Activated CD4-positive, alpha-beta T cell treated with anti-CD3 and anti-CD28 coated beads, Interleukin-2, amount 10 ng/mL, durations not matched to agents 24 days and 14 days (primary cell): ENCODE results near the gene QPCTL. TPM values are rescaled to one million over a fixed set of nuclear protein-coding genes. Genes with fewer than 3 reads are reported as not detected.
"Not testable (repeated sequence)": the region's sequence is repeated elsewhere in the genome, so short reads cannot be mapped to it uniquely, and the experiment has no call there.

Experiments
- DNase-seq: peaks from one replicate; pipeline ENCODE4 v3.0.0; 2022
- H3K27ac Mint-ChIP-seq: one replicate; pipeline ENCODE4 v1.8.0; 2022; ENCODE audit warnings: mild to moderate bottlenecking, mixed read lengths
- H3K27me3 Mint-ChIP-seq: one replicate; pipeline ENCODE4 v1.8.0; 2022; ENCODE audit warnings: mixed read lengths
- H3K36me3 Mint-ChIP-seq: one replicate; pipeline ENCODE4 v1.8.0; 2022; ENCODE audit warnings: low read depth, mild to moderate bottlenecking, mixed read lengths
- H3K4me1 Mint-ChIP-seq: one replicate; pipeline ENCODE4 v1.8.0; 2021; ENCODE audit warnings: mixed read lengths
- H3K4me3 Mint-ChIP-seq: one replicate; pipeline ENCODE4 v1.8.0; 2022; ENCODE audit warnings: mild to moderate bottlenecking, moderate library complexity, mixed read lengths
- H3K9me3 Mint-ChIP-seq: one replicate; pipeline ENCODE4 v1.8.0; 2021; ENCODE audit warnings: mixed read lengths
- intact Hi-C: fragments of 100-400 bp; cut with micrococcal nuclease; formaldehyde crosslinking; loops from one replicate; pipeline ENCODE4 v1.15.1; 2023
- total RNA-seq: library from RNA; stranded (reverse); gene quantifications from 2 replicates; pipeline ENCODE4 v1.2.3, GENCODE V29; 2022

The QPCTL gene
- total RNA-seq, 1 donor from 2014 or later: 16.7 TPM

DNA sequence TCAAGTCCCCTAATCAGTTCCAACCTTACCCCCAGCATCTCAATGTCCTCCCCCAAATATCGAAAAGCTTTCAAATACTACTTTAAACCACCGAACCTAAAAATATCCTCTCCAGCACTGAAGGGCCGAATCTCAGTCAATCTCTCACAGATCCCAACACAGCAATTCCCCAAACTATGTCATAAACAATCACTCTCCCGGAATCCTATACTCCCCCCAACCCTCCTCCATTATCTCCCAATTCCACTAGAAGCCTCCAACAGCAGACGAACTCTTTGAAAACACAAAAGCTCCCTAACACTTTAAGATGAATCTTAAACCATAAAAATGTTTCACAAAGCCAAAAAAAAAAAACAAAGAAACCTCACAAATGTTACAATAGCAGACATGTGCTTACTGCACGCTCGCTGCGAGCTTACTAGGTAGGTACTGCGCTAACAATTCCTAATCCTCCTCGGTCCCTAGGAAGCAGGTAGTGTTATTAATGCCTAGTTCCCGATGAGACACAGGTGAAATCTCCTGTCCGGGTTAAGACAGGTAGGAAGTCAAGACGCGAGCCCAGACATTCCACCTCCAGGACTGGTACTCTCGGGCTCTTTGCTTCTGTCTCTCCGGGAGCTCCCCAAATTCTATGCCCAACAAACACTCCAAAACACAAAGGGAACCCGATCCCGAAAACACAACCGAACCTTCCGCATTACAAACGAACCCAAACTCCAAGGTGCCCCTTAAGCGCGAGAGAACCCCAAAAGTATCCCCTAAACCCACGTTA, 24.1 kb downstream of the QPCTL start:
- intact Hi-C loops: loop anchor here (1.0 kb wide), 5 partner anchors 14 to 170 kb away; partner anchors contain the start of genes FBXO46, IRF2BP1, OPA3 and QPCTL
- peaks cover 33% of the 10 kb centered on the region for H3K4me1 Mint-ChIP-seq
- peak; percentile 79 for DNase-seq

DNA sequence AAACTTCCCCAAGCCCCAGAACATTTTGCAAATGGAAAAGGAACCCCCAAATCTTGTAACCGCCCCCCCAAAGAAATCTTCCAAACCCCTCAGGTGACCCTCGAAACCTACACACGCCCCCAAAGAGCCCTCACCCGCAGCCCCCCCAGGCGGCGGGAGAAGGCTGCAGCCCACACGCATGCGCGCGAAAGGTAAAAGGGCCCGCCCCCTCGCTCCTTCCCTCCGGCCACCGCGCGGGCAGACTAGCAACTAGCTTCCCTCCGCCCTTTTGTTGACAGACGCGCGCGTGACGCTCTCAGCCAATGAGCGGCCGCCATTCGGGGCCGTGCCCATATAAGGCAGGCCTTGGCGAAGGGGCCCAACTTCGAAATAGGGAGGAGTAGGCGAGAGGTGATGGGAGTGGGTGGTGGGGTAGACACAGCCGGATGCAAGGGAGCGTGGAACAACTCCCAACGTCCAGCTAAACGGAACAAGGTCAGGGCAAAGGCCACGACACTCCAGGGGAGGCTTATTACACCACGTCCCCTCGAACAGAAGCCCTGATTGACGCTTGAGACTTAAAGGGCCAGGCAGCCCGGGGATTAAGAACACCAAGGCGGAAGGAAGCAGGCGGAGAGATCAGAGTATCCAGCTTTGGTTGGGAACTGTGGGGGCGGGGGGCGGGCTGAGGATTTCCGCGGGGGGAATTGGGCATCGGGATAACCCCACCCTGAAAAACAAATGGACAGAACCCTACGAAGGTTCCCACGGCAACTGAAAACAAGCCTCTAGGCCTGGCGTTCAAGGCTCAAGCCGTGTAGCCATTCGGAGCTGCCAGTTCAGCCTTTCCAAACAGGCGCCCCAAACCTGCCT, 24.9 kb downstream of the QPCTL start:
- H3K4me1 Mint-ChIP-seq: peaks cover 33% of the 10 kb centered on the region
- H3K36me3 Mint-ChIP-seq: peaks cover 41% of the 10 kb centered on the region
- DNase-seq: peak; percentile 99
- H3K4me3 Mint-ChIP-seq: peak overlapping the region; percentile 88
- peak overlapping the region; percentile 97 for H3K27ac Mint-ChIP-seq
- H3K9me3 Mint-ChIP-seq: no peaks in the 10 kb centered on the region
- intact Hi-C loops: loop anchor here (1.0 kb wide), 5 partner anchors 13 to 169 kb away; partner anchors contain the start of genes FBXO46, IRF2BP1, OPA3 and QPCTL
- peaks cover 2% of the 10 kb centered on the region for H3K27me3 Mint-ChIP-seq

More for the DNA sequence above, 24.1 kb downstream of the QPCTL start:
- H3K36me3 Mint-ChIP-seq: peaks cover 38% of the 10 kb centered on the region
- H3K4me3 Mint-ChIP-seq: peak overlapping the region; percentile 88
- H3K27ac Mint-ChIP-seq: peak overlapping the region; percentile 97
- no peaks in the 10 kb centered on the region for H3K9me3 Mint-ChIP-seq
- H3K27me3 Mint-ChIP-seq: peaks cover 2% of the 10 kb centered on the region

DNA sequence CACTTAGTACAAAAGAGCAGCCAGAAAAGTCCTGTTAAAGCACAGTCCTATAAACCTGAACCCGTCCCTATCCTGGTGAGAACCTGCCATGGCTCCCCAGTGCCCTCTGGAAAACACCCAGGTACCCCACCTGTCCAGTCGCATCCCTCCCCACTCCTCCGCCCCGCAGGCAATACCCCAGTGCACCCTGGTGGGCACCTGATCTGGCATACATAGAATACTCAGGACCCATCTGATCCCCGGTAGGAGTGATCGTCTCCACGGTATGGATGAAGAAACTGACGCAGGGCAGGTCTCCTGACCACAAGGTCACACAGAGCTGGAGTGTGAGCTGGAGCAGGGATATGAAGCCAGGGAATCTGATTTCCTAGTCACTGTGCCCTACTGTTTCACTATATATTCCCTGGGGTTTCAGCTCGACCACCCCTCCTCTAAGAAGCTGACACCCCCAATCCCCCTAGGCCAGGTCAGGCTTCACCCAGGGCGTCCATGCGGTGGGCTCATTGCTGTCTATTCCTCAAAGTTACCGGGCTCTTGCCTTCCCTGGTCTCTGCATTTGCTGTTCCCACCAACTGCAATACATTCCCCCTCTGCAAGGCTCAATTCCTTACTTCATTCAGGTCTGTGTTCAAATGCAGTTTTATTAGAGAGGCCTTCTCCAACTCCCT, 25.7 kb downstream of the QPCTL start:
- Mint-ChIP-seq H3K9me3 (no peaks in the 10 kb centered on the region), H3K27ac (peak overlapping the region; percentile 97), H3K4me1 (peaks cover 33% of the 10 kb centered on the region), H3K27me3 (peaks cover 2% of the 10 kb centered on the region), H3K4me3 (peak overlapping the region; percentile 88), H3K36me3 (peaks cover 41% of the 10 kb centered on the region)
- intact Hi-C loops: loop anchor here (1.0 kb wide), 5 partner anchors 12 to 168 kb away; partner anchors contain the start of genes FBXO46, IRF2BP1, OPA3 and QPCTL
- DNase-seq: no peak

DNA sequence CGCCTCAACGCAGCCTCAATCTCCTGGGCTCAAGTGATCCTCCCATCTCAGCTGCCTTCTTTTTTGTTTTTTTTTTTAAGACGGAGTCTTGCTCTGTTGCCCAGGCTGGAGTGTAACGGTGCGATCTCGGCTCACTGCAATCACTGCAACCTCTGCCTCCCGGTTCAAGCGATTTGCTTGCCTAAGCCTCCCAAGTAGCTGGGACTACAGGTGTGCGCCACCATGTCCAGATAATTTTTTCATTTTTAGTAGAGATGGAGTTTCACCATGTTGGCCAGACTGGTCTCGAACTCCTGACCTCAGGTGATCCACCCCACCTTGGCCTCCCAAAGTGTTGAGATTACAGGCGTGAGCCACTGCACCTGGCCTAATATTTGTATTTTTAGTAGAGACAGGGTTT, 27.6 kb downstream of the QPCTL start:
- H3K27me3 Mint-ChIP-seq, H3K9me3 Mint-ChIP-seq, H3K4me3 Mint-ChIP-seq, H3K27ac Mint-ChIP-seq, intact Hi-C loops, DNase-seq: not testable (repeated sequence)
- Mint-ChIP-seq H3K4me1 (peaks cover 30% of the 10 kb centered on the region), H3K36me3 (peaks cover 40% of the 10 kb centered on the region)

DNA sequence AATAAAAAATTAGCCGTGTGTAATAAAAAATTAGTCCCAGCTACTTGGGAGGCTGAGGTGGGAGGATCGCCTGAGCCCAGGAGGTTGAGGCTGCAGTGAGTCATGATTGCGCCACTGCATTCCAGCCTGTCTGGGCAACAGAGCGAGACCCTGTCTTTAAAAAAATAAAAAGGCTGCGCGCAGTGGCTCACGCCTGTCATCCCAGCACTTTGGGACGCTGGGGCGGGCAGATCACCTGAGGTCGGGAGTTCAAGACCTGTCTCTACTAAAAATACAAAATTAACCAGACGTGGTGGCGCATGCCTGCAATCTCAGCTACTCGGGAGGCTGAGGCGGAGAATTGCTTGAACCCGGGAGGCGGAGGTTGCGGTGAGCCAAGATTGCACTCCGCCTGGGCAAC, 36.2 kb downstream of the QPCTL start:
- Mint-ChIP-seq H3K4me1 (peaks cover 25% of the 10 kb centered on the region), H3K36me3 (peaks cover 12% of the 10 kb centered on the region)
- H3K27me3 Mint-ChIP-seq, H3K9me3 Mint-ChIP-seq, intact Hi-C loops, H3K4me3 Mint-ChIP-seq, H3K27ac Mint-ChIP-seq, DNase-seq: not testable (repeated sequence)

DNA sequence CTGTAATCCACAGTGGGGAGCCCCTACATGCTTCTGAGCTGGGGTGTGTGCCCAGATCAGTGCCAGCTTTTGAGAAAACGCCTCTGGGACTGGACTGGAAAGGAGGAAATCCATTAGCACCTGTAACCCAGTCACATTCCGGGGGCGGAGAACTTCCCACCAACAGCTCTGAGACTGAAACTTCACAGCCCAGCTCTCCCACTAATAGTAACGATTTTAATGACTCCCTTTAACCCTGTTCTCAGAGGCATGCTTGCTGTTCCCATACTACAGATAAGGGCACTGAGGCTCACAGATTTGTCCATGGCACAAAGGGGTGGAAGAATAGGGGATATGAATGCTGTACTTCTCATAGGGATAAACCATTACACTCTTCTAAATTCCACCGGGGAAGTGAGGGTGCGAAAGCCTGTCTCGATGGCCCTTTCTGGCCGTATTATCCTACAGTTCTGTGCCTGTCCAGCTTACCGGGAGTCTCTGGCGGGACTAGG, 37.4 kb downstream of the QPCTL start:
- no peaks in the 10 kb centered on the region for H3K9me3 Mint-ChIP-seq
- peak overlapping the region; percentile 88 for H3K27ac Mint-ChIP-seq
- H3K36me3 Mint-ChIP-seq: peaks cover 12% of the 10 kb centered on the region
- DNase-seq: no peak
- intact Hi-C loops: loop anchor here (1.0 to 2.0 kb wide), 4 partner anchors 13 to 133 kb away; partner anchors contain the start of genes QPCTL, SIX5 and SYMPK
- H3K27me3 Mint-ChIP-seq: no peaks in the 10 kb centered on the region
- peaks cover 25% of the 10 kb centered on the region for H3K4me1 Mint-ChIP-seq
- peak overlapping the region; percentile 95 for H3K4me3 Mint-ChIP-seq

DNA sequence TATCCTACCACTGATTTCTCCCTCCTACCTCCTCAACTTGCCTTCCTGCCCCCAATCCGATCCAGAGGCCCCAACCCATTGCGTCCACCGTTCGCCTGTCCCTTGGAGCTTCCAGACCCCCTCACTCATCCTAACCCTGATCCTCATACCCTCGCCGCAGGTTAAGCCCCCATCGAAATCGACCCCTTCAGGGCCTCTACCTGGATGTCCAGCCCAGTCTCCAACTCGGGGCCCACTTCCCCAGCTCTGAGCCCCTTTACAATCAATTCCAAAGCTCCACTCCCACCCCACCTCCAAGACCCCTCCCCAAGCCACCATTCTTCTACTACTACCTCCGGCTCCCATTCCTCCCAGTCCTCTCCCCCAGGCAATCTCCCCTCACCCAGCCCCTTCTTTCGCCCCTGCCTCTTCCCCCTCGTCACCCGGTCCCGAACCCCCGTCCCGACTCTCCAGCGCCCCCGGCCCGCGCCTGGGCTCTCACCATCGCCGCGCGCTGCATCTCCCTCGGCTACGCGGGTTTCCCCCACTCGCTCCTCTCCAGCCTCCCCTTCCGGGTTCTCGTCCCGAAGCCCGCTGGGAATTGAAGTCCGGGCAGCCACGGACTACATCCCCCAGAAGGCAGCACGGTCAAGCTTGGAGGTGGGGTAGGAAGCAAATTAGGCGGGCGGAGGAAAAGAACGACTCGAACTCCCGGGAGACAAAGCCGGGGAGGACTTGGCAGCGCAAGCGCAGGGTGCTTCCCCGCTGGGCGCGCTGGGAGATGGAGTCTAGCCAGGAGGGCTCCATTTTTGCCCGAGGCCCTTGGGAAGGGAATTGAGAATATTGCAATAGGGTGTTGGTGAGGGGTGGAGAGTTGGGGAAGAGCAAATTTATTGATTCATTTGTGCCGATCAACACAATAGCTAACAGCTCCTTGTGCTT, 38.2 kb downstream of the QPCTL start, which contains the start of gene FBXO46:
TSS of gene FBXO46 (minus strand) at position 529 of the 921 bp plus-strand sequence. CDS start 17,401 bp downstream, outside the sequence.
- intact Hi-C loops: loop anchor here (1.0 to 2.0 kb wide), 5 partner anchors 13 to 146 kb away; partner anchors contain the start of genes OPA3, QPCTL, SIX5 and SYMPK
- Mint-ChIP-seq H3K27me3 (no peaks in the 10 kb centered on the region), H3K27ac (peak within 1 kb of the TSS; percentile 88), H3K9me3 (no peaks in the 10 kb centered on the region), H3K36me3 (peaks cover 12% of the 10 kb centered on the region), H3K4me3 (peak within 1 kb of the TSS; percentile 95), H3K4me1 (peaks cover 25% of the 10 kb centered on the region)
- peak; percentile 99 for DNase-seq

DNA sequence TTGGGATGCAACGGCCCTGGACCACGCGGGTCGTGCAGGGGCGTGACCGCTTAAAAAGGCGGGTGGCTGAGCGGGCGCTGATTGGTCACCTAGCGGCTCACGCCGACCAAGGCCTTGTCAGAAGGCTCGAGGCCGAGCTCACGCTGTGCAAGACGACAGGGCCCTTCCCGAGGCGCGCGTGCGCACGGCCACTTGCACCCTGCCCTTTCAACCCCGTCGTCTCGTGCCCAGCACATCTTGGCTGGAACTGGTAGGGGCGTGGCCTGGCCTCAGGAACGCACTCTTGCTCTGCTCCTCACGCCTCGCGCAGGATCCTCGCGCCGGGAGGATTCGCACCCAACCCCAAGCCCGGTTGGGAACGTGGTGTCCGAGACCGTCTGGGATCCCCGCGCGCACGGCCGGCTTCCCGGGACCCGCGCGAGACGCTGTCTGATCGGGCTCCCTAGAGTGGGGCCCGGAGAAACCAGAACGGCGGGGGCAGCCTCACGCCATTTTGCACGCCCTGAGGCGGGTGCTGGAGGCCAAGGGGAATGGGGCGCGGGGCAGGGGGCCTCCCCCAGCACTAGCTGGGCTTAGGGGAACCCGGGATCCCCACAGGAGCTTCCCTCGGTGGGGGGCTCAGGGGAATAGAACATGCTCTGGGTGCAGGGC, 40.8 kb downstream of the QPCTL start, which contains the start of gene MEIOSIN:
TSS of gene MEIOSIN (plus strand) at position 280 of the 651 bp plus-strand sequence. CDS start 1,938 bp downstream, outside the sequence.
- peaks cover 12% of the 10 kb centered on the region for H3K4me1 Mint-ChIP-seq
- no peak within 1 kb of the TSS for H3K27ac Mint-ChIP-seq
- peaks cover 5% of the 10 kb centered on the region for H3K36me3 Mint-ChIP-seq
- no peaks in the 10 kb centered on the region for H3K27me3 Mint-ChIP-seq
- DNase-seq: no peak
- intact Hi-C loops: no loop called here
- no peaks in the 10 kb centered on the region for H3K9me3 Mint-ChIP-seq
- H3K4me3 Mint-ChIP-seq: no peak within 1 kb of the TSS

DNA sequence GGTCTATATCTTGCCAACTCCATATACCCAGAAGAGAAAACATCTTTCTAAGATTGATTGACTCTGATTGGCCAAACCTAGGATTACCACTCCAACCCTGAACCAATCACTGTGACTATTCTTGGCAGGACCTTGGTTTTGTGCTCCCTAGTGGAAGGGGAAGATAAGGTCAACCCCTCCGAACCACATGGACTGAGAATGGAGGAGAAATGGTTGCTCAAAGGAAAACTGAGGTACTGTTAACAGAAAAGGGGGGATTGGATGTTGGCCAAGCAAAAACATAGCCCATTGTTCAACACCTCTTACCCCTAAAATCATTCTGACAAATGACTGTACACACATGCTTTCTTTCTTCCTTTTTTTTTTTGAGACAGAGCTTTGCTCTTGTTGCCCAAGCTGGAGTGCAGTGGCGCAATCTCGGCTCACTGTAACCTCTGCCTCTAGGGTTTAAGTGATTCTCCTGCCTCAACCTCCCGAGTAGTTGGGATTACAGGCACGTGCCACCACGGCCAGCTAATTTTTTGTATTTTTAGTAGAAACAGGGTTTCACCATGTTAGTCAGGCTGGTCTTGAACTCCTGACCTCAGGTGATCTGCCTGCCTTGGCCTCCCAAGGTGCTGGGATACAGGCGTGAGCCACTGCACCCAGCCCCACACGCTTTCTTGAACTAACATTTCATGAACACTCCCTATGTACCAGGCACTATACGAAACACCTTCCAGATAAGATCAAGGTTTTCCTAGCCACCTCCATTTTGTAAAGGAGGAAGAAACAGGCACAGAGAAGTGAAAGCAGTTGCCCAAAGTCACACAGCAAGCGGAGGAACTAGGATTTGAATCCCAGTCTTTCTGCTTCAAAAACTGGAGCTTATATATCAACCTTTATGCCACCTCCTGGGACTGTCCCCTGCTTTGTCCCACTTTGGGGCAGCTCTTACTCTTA, 47.3 kb downstream of the QPCTL start:
- Mint-ChIP-seq H3K4me3 (no peak overlapping the region), H3K4me1 (no peaks in the 10 kb centered on the region), H3K27ac (no peak overlapping the region), H3K36me3 (no peaks in the 10 kb centered on the region), H3K9me3 (no peaks in the 10 kb centered on the region), H3K27me3 (peaks cover 10% of the 10 kb centered on the region)
- DNase-seq: no peak
- intact Hi-C loops: no loop called here

DNA sequence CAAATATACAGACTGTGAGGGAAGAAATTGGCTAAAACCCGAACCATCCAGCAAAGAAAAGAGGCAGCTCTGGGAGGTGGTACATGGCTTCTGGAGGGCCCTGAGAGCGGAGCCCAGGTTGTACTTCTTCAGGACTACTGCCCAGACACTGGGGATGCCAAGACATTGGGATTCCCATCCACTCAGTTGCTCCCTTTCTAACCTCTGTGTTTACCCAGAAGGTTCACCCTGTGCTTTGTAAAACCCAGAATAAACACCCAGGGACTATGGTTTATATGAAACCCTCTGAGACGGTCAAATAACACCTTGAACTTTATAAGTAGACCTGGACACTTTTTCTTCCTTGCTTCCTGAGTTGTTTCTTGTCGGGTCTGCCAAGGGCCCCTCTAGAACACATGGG, 50.5 kb downstream of the QPCTL start:
- Mint-ChIP-seq H3K4me3 (no peak overlapping the region), H3K27me3 (peaks cover 23% of the 10 kb centered on the region), H3K27ac (no peak overlapping the region), H3K4me1 (no peaks in the 10 kb centered on the region), H3K36me3 (no peaks in the 10 kb centered on the region), H3K9me3 (no peaks in the 10 kb centered on the region)
- no peak for DNase-seq
- intact Hi-C loops: no loop called here

DNA sequence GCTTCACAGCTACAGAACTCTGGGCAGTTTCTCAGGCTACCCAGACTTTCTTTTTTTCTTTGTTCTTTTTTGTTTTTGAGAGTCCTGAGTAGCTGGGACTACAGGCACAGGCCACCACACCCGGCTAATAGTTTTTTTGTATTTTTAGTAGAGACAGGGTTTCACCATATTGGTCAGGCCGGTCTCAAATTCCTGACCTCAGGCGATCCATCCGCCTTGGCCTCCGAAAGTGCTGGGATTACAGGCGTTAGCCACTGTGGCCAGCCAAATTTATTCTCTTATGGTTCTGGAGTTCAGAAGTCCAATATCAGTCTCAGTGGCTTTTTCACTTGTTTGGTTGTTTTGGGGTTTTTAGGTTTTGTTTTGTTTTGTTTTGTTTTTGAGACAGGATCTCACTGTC, 53.1 kb downstream of the QPCTL start:
- DNase-seq: no peak
- Mint-ChIP-seq H3K4me1 (no peaks in the 10 kb centered on the region), H3K36me3 (no peaks in the 10 kb centered on the region), H3K4me3 (no peak overlapping the region), H3K27me3 (peaks cover 21% of the 10 kb centered on the region), H3K9me3 (no peaks in the 10 kb centered on the region), H3K27ac (no peak overlapping the region)
- intact Hi-C loops: no loop called here
